T-helper 22 cell (primary cell): ENCODE data around the gene STAT6.

Source experiments
- DNase-seq: peaks from one replicate; pipeline ENCODE4 v3.0.0-alpha.2; 2020; ENCODE audit warnings: low read depth

Gene STAT6

GRCh38 chr12:57048423-57049118 is 62.6 kb downstream of the STAT6 start:
- no peak for DNase-seq

GRCh38 chr12:57047981-57048380 is 63.2 kb downstream of the STAT6 start:
- DNase-seq = no peak

- no peak for DNase-seq
Observed at GRCh38 chr12:57046947-57047890, 63.9 kb downstream of the STAT6 start.

- DNase-seq = no peak
Observed at GRCh38 chr12:57046086-57046791, 64.9 kb downstream of the STAT6 start.
